ENCODE results near the gene PTPN2. TPM values are rescaled to one million over a fixed set of nuclear protein-coding genes. Genes with fewer than 3 reads are reported as not detected.

Gene PTPN2
- total RNA-seq, 1 donor from 2014 or later = 47.9 TPM

- Histone ChIP-seq H3K4me3 (ENCODE audit: low read depth, low read length) (no peak overlapping the region), H3K36me3 (ENCODE audit: control insufficient read depth, insufficient read depth, low read length) (peaks cover 5% of the 10 kb centered on the region), H3K27me3 (ENCODE audit: control insufficient read depth, insufficient read depth, low read length) (no peaks in the 10 kb centered on the region)
- FAIRE-seq (no peak), DNase-seq (ENCODE audit: low read depth) (no peak)
- TF ChIP-seq CTCF (IDR thresholded peaks at IDR 0.05; ENCODE audit: insufficient read depth, low read length, severe bottlenecking) = no peak
Observed at GRCh38 chr18:12852566-12853315, 31.3 kb downstream of the PTPN2 start.

- peak; percentile 9 for DNase-seq (ENCODE audit: low read depth)
- no peak for TF ChIP-seq CTCF (IDR thresholded peaks at IDR 0.05; ENCODE audit: insufficient read depth, low read length, severe bottlenecking)
- FAIRE-seq = no peak
- Histone ChIP-seq H3K36me3 (ENCODE audit: control insufficient read depth, insufficient read depth, low read length) (peaks cover 3% of the 10 kb centered on the region), H3K27me3 (ENCODE audit: control insufficient read depth, insufficient read depth, low read length) (no peaks in the 10 kb centered on the region), H3K4me3 (ENCODE audit: low read depth, low read length) (no peak overlapping the region)
Observed at GRCh38 chr18:12851716-12852115, 32.3 kb downstream of the PTPN2 start.

GRCh38 chr18:12849548-12849947 is 34.5 kb downstream of the PTPN2 start:
- peaks cover 1% of the 10 kb centered on the region for H3K36me3 ChIP-seq (ENCODE audit: control insufficient read depth, insufficient read depth, low read length)
- no peak for TF ChIP-seq CTCF (IDR thresholded peaks at IDR 0.05; ENCODE audit: insufficient read depth, low read length, severe bottlenecking)
- FAIRE-seq (no peak), DNase-seq (ENCODE audit: low read depth) (peak; percentile 75)
- H3K4me3 ChIP-seq (ENCODE audit: low read depth, low read length) = no peak overlapping the region
- no peaks in the 10 kb centered on the region for H3K27me3 ChIP-seq (ENCODE audit: control insufficient read depth, insufficient read depth, low read length)

- H3K4me3 ChIP-seq (ENCODE audit: low read depth, low read length) = no peak overlapping the region
- DNase-seq (ENCODE audit: low read depth) (no peak), FAIRE-seq (peak; percentile 77)
- peaks cover under 1% of the 10 kb centered on the region for H3K36me3 ChIP-seq (ENCODE audit: control insufficient read depth, insufficient read depth, low read length)
- no peak for TF ChIP-seq CTCF (IDR thresholded peaks at IDR 0.05; ENCODE audit: insufficient read depth, low read length, severe bottlenecking)
- no peaks in the 10 kb centered on the region for H3K27me3 ChIP-seq (ENCODE audit: control insufficient read depth, insufficient read depth, low read length)
Observed at GRCh38 chr18:12848405-12848804, 35.6 kb downstream of the PTPN2 start.

GRCh38 chr18:12844391-12844790 is 39.6 kb downstream of the PTPN2 start:
- TF ChIP-seq CTCF (IDR thresholded peaks at IDR 0.05; ENCODE audit: insufficient read depth, low read length, severe bottlenecking) = no peak
- no peak for DNase-seq (ENCODE audit: low read depth)
- H3K4me3 ChIP-seq (ENCODE audit: low read depth, low read length) = no peak overlapping the region
- no peaks in the 10 kb centered on the region for H3K27me3 ChIP-seq (ENCODE audit: control insufficient read depth, insufficient read depth, low read length)
- peaks cover 1% of the 10 kb centered on the region for H3K36me3 ChIP-seq (ENCODE audit: control insufficient read depth, insufficient read depth, low read length)
- no peak for FAIRE-seq

Data from bronchial epithelial cell (primary cell).